LNCaP clone FGC (cell line): Measurements from ENCODE around the gene CAPN8.

Experiments used
- DNase-seq: peaks from one replicate; pipeline ENCODE4 v3.0.0-alpha.2; 2011; ENCODE audit warnings: low read depth
- H3K4me3 ChIP-seq: 2 replicates; pipeline ENCODE4 v1.5.1; 2011; ENCODE audit warnings: mild to moderate bottlenecking, low read depth, low read length, control low read depth
- CTCF ChIP-seq: IDR thresholded peaks from 2 replicates; pipeline ENCODE4 v1.5.1; 2012; ENCODE audit warnings: mild to moderate bottlenecking; ENCODE audit not compliant: control insufficient read depth, insufficient read depth; ENCODE audit errors: extremely low read depth

Gene CAPN8

GRCh38 chr1:223669003-223669795 is 3.7 kb upstream of the CAPN8 start:
- no peak overlapping the region for H3K4me3 ChIP-seq
- no peak for TF ChIP-seq CTCF
- no peak for DNase-seq

GRCh38 chr1:223667484-223668182 is 2.1 kb upstream of the CAPN8 start:
- DNase-seq, result no peak

DNA sequence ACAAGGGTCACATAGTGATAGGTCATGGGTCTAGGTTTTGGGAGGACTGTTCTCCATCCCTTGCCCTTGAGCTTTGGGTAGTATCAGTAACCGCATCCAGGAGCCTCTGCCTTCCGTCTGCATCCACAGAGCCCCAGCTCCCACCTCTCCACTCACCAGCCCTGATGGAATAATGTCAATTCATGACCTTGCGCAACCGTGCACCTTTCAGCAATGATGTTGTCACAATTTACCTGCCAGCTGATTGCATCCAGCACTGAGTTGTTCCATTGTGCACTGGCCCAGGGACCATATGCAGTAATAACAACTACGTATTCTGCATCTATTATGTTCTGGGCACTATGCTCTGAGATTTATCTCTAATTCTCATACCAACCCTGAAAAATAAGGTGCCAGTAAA is 1.4 kb downstream of the CAPN8 start:
- no peak for TF ChIP-seq CTCF

More at GRCh38 chr1:223667484-223668182, 2.1 kb upstream of the CAPN8 start:
- H3K4me3 ChIP-seq, result no peak overlapping the region
- TF ChIP-seq CTCF, result no peak

GRCh38 chr1:223662943-223663342 is 2.6 kb downstream of the CAPN8 start:
- TF ChIP-seq CTCF, result no peak
- H3K4me3 ChIP-seq, result no peak overlapping the region
- DNase-seq, result no peak

More for the DNA sequence above, 1.4 kb downstream of the CAPN8 start:
- H3K4me3 ChIP-seq, result no peak overlapping the region
- no peak for DNase-seq

GRCh38 chr1:223659711-223660110 is 5.8 kb downstream of the CAPN8 start:
- no peak overlapping the region for H3K4me3 ChIP-seq
- no peak for TF ChIP-seq CTCF
- no peak for DNase-seq

DNA sequence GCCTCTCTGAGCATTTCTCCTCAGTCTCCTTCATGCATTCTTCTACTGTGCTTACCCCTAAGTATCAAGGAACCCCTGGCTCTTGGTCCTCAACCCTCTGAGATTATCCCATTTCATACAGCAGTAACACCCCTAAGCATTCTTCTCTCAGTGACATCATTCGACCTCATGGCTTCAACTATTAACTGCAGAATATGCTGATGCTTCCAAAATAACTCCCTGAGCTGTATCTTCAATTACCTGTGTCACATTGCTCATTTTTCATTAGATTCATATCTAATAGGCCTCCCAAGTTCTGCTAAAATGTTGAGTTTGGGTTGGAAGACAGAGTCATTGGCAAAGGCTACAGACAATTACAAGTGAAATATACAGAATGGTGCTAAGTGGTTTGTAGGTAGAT is 7.5 kb downstream of the CAPN8 start:
- no peak overlapping the region for H3K4me3 ChIP-seq
- DNase-seq, result no peak
- TF ChIP-seq CTCF, result no peak
